Panc1 (cell line): ENCODE data around the gene ABCC8. TPM values are rescaled to one million over a fixed set of nuclear protein-coding genes. Genes with fewer than 3 reads are reported as not detected.

Experiments used
- ATAC-seq: fragments of 200-7000 bp; cut with Tn5 transposase; 2 replicates; pipeline ENCODE4 v1.9.1; 2020; ENCODE audit warnings: mild to moderate bottlenecking, moderate library complexity
- BruUV-seq: library from RNA; stranded (reverse); fragments of 400-500 nt; replicated peaks from 2 replicates; lab custom pipeline; 2021; lab: Mats Ljungman, UMichigan
- CTCF ChIA-PET: fragments of 300-600 bp; sonication (Branson Sonifier 250); formaldehyde crosslinking; loops from one replicate; lab custom pipeline; 2022; ENCODE audit warnings: antibody characterized with exemption; lab: Charles Lee
- POLR2A ChIA-PET: fragments of 300-600 bp; sonication (Branson Sonifier 250); formaldehyde crosslinking; loops from one replicate; lab custom pipeline; 2022; ENCODE audit warnings: antibody characterized with exemption; lab: Charles Lee
- DNase-seq: peaks from one replicate; pipeline ENCODE4 v3.0.0-alpha.2; 2010; ENCODE audit warnings: low read depth, low spot score
- H3K27ac ChIP-seq: 2 replicates; pipeline ENCODE4 v1.5.1; 2011; ENCODE audit warnings: mild to moderate bottlenecking, low read length, inconsistent platforms
- H3K27me3 ChIP-seq: fragments of 200-500 bp; sonication (Bioruptor generic); 2 replicates; pipeline ENCODE4 v1.6.0; 2014; ENCODE audit warnings: low read length, inconsistent platforms; ENCODE audit not compliant: control insufficient read depth, insufficient read depth
- H3K36me3 ChIP-seq: fragments of 200-500 bp; sonication (Bioruptor generic); 2 replicates; pipeline ENCODE4 v1.5.1; 2014; ENCODE audit warnings: inconsistent platforms, mild to moderate bottlenecking, low read length, moderate library complexity; ENCODE audit not compliant: control insufficient read depth, insufficient read depth
- H3K4me1 ChIP-seq: 2 replicates; pipeline ENCODE4 v1.5.1; 2011; ENCODE audit warnings: inconsistent platforms, mild to moderate bottlenecking, low read length, moderate library complexity; ENCODE audit not compliant: control insufficient read depth, insufficient read depth
- H3K4me3 ChIP-seq, 2 experiments: 2 replicates each; pipeline ENCODE4 v1.5.1; 2011 to 2012; ENCODE audit warnings: low read depth in 2 of 2, low read length in 2 of 2, mild to moderate bottlenecking in 2 of 2, inconsistent platforms in 1 of 2, moderate library complexity in 1 of 2
- H3K9me3 ChIP-seq: fragments of 200-500 bp; sonication (Bioruptor generic); 2 replicates; pipeline ENCODE4 v1.5.1; 2014; ENCODE audit warnings: low read depth, mild to moderate bottlenecking, inconsistent platforms, low read length, moderate library complexity; ENCODE audit not compliant: control insufficient read depth, insufficient read depth
- POLR2AphosphoS5 ChIP-seq: IDR thresholded peaks from 2 replicates; pipeline ENCODE4 v1.6.1; 2012; ENCODE audit warnings: mild to moderate bottlenecking, low read depth, low read length, moderate library complexity
- SIN3A ChIP-seq: IDR thresholded peaks from 2 replicates; pipeline ENCODE4 v1.6.1; 2012; ENCODE audit warnings: low read depth, mild to moderate bottlenecking, low read length, moderate library complexity, borderline replicate concordance; ENCODE audit not compliant: insufficient read depth
- in situ Hi-C: cut with HindIII; loops from 2 replicates; pipeline ENCODE4 v1.10.0; 2016; ENCODE audit warnings: low sequenced_read_pairs, low pct_unique_long_range_greater_than_20kb
- intact Hi-C: fragments of 100-400 bp; cut with micrococcal nuclease; formaldehyde crosslinking; loops from one replicate; pipeline ENCODE4 v1.10.0; 2022; ENCODE audit not compliant: unreplicated experiment
- total RNA-seq: library from RNA; stranded (reverse); gene quantifications from one replicate; pipeline ENCODE4 v1.2.1, GENCODE V29; 2021; ENCODE audit not compliant: unreplicated experiment
- TF ChIP-seq, protein P1 (sequence below): fragments of 450-650 bp; IDR thresholded peaks from 2 replicates; pipeline ENCODE4 v1.5.1; 2017; ENCODE audit warnings: mild to moderate bottlenecking
- TF ChIP-seq, protein P2 (sequence below), 2 experiments: IDR thresholded peaks; 2 replicates each; pipeline ENCODE4 v1.6.1; 2011 to 2012; ENCODE audit warnings: low read depth in 2 of 2, control low read depth in 1 of 2, low read length in 1 of 2, mild to moderate bottlenecking in 1 of 2, moderate library complexity in 1 of 2; ENCODE audit not compliant: insufficient read depth in 1 of 2

ABCC8 gene
- total RNA-seq, 1 experiment from 2014 or later = 0.18 TPM

DNA sequence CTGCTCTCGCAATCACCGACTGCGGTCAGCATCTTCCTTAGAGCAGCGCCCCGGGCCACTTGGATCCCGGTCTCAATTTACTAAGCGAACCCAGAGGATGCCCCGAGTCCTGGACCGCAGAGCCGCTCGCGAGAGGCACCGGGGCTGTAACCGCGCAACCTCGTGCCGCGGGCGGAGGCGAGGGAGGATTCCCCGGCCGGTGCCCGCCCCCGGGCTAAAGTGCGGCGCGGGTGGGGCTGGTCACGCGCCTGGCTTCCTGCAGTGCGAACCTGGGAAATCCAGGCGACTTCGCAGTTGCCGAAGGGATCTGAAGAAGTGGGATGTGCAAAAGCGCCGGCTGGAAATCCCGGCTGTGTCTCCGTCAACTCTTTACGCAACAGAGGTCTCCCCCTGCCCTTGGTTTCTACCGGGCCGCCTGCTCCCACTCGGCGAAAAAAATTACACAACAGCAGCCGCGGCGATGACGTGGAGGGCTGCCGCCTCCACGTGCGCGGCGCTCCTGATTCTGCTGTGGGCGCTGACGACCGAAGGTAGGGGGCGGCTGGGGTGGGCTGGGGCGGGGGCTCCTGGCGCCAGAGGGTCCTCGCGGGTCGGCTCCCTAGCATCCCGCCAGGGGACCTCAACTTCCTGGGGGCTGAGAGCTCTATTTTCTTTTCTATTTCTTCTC lies 125.0 kb downstream of the ABCC8 start, which contains the start of gene NCR3LG1:
Gene NCR3LG1 (plus strand): TSS at position 291 of the 667 bp plus-strand sequence. CDS start 170 bp downstream, at position 461.
- BruUV-seq = no TSS peak
- peak within 1 kb of the TSS; percentile 58 to 89 for H3K4me3 ChIP-seq
- no peaks in the 10 kb centered on the region for H3K27me3 ChIP-seq
- peak; percentile 36 for DNase-seq
- peaks cover 4% of the 10 kb centered on the region; the same call in 1 of the 2 replicates for H3K4me1 ChIP-seq
- no peaks in the 10 kb centered on the region for H3K9me3 ChIP-seq
- peak; percentile 57 for ATAC-seq
- intact Hi-C loops (loop anchor here (5.0 kb wide), 2 partner anchors 74 to 119 kb away; partner anchors contain the start of gene NUCB2), in situ Hi-C loops (no loop called here)
- no peaks in the 10 kb centered on the region for H3K36me3 ChIP-seq
- CTCF ChIA-PET = no interaction called here
- H3K27ac ChIP-seq = peak within 1 kb of the TSS; percentile 44
- POLR2A ChIA-PET = interaction anchor here (0.6 to 0.7 kb wide), 3 partner anchors 143 to 1103 kb away, joined by 3 to 14 read pairs (median 9); no protein-coding TSS in a partner anchor
- TF ChIP-seq, protein P1, sequence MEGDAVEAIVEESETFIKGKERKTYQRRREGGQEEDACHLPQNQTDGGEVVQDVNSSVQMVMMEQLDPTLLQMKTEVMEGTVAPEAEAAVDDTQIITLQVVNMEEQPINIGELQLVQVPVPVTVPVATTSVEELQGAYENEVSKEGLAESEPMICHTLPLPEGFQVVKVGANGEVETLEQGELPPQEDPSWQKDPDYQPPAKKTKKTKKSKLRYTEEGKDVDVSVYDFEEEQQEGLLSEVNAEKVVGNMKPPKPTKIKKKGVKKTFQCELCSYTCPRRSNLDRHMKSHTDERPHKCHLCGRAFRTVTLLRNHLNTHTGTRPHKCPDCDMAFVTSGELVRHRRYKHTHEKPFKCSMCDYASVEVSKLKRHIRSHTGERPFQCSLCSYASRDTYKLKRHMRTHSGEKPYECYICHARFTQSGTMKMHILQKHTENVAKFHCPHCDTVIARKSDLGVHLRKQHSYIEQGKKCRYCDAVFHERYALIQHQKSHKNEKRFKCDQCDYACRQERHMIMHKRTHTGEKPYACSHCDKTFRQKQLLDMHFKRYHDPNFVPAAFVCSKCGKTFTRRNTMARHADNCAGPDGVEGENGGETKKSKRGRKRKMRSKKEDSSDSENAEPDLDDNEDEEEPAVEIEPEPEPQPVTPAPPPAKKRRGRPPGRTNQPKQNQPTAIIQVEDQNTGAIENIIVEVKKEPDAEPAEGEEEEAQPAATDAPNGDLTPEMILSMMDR = peak; percentile 20; the same call in 1 of the 2 replicates
- TF ChIP-seq POLR2AphosphoS5 = no peak

DNA sequence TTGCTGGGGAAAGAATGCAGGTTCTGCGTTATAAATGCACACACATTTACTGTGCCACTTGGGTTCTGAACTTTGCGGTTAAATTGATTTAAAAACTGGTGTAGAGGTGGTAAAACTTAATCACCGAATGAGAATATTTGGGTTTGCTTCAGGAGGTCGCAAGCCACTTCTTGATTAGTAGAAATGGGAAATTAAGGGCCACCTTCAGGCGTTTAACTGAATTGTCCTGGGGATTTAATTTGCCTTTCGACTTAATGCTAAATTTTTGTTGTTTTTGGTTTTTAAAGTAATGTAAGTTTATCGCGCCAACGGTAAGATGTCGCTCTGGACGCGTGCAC lies 125.5 kb downstream of the ABCC8 start:
- no peak overlapping the region for H3K27ac ChIP-seq
- no peaks in the 10 kb centered on the region for H3K36me3 ChIP-seq
- no TSS peak for BruUV-seq
- H3K9me3 ChIP-seq = no peaks in the 10 kb centered on the region
- H3K4me1 ChIP-seq = peaks cover 4% of the 10 kb centered on the region; the same call in 1 of the 2 replicates
- ChIA-PET CTCF (no interaction called here), POLR2A (no interaction called here)
- H3K27me3 ChIP-seq = no peaks in the 10 kb centered on the region
- in situ Hi-C loops = no loop called here
- DNase-seq (no peak), ATAC-seq (no peak)
- intact Hi-C loops = loop anchor here (5.0 kb wide), 2 partner anchors 74 to 119 kb away; partner anchors contain the start of gene NUCB2
- TF ChIP-seq, protein P1 = peak; percentile 44
- TF ChIP-seq SIN3A = no peak
- TF ChIP-seq, protein P2, sequence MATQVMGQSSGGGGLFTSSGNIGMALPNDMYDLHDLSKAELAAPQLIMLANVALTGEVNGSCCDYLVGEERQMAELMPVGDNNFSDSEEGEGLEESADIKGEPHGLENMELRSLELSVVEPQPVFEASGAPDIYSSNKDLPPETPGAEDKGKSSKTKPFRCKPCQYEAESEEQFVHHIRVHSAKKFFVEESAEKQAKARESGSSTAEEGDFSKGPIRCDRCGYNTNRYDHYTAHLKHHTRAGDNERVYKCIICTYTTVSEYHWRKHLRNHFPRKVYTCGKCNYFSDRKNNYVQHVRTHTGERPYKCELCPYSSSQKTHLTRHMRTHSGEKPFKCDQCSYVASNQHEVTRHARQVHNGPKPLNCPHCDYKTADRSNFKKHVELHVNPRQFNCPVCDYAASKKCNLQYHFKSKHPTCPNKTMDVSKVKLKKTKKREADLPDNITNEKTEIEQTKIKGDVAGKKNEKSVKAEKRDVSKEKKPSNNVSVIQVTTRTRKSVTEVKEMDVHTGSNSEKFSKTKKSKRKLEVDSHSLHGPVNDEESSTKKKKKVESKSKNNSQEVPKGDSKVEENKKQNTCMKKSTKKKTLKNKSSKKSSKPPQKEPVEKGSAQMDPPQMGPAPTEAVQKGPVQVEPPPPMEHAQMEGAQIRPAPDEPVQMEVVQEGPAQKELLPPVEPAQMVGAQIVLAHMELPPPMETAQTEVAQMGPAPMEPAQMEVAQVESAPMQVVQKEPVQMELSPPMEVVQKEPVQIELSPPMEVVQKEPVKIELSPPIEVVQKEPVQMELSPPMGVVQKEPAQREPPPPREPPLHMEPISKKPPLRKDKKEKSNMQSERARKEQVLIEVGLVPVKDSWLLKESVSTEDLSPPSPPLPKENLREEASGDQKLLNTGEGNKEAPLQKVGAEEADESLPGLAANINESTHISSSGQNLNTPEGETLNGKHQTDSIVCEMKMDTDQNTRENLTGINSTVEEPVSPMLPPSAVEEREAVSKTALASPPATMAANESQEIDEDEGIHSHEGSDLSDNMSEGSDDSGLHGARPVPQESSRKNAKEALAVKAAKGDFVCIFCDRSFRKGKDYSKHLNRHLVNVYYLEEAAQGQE (IDR thresholded peaks at IDR 0.05; ENCODE audit: insufficient read depth in 1 of 2, low read depth in 2 of 2, low read length in 1 of 2) = no peak
- H3K4me3 ChIP-seq = peak overlapping the region; percentile 58 to 89
